CD4-positive, alpha-beta T cell treated with Interleukin-17A for 1 hour (primary cell): ENCODE results near the gene TET2.

Experiments used
- DNase-seq: peaks from one replicate; pipeline ENCODE4 v3.0.0-alpha.2; 2020

Gene TET2

GRCh38 chr4:105305019-105305836, 158.6 kb downstream of the TET2 start:
- DNase-seq = no peak

DNA sequence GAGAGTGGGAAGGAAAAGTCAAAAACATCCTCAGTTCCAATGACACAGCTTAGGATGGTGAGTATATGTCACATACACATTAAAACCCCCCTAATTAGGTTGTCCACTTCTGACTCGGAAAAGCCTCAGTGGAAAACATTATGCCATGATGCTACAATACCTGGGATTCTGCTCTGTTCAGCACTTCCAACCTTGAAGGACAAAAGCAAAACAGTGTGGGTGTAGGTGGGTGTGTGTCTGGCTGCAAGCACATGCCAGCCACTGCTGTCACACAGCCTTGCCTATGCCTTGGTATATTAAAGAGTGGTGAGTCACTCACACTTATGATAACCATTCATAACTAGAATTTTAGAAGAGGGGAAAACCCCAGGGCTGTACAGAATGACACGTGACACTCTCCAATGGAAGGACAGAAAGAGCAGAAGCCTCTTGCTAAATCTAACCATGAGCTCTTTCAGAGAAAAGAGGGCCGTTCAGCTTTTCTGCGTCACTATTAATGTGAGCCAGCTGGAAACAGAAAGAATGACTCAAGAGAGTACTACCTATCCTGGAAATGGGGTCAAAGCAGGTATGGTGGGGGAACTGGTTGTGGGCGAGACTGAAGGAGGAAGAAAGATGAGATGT, 159.6 kb downstream of the TET2 start:
- DNase-seq = peak; percentile 33

GRCh38 chr4:105306820-105307219, 160.1 kb downstream of the TET2 start:
- no peak for DNase-seq

- DNase-seq = no peak
Measured at GRCh38 chr4:105318486-105318885, 171.8 kb downstream of the TET2 start.

DNA sequence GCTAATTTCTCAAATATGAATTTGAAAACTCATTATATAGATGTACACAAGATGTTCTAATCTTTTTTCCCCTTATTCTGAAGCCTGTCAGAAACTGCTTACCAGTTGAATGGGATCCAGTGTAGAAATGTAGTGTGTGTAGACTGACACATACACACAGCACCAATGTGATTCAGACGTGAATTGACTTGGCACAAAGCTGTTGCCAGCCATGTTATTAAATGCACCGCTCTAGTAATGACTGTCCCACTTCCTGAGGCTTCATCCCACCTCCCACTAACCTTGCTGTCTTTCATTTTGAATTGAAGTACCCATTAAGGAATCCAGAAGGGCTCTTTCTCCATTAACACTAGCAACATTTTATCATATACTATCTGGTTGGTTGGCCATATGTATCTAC, 180.5 kb downstream of the TET2 start:
- DNase-seq = no peak

DNA sequence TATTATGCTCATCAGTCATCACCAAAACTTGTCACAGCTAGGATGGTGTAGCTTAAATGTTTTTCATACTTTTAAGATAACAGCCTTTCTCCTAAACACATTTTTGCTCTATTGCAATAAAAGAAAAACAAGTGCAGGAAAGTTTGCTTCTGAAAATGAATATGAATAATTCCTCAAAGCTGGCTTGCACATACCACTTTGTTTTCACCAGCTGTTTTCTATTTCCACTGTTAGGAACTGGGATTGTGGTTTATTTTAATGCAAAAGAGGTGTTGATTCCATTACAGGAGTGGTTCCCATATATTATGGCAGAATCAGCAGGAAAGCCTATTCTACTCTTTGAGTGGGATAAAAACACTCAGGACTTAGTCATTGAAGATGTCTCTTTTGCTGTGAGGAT, 181.3 kb downstream of the TET2 start:
- DNase-seq = no peak

- no peak for DNase-seq
Measured at GRCh38 chr4:105329081-105329480, 182.4 kb downstream of the TET2 start.
